T-cell (primary cell): ENCODE results near the gene PDZRN3. TPM values are rescaled to one million over a fixed set of nuclear protein-coding genes. Genes with fewer than 3 reads are reported as not detected.

Experiments used
- ATAC-seq, 4 experiments: fragments of 200-7000 bp in 3 of 4; fragments of 150-1000 bp in 1 of 4; cut with Tn5 transposase; replicated peaks in 1 of 4; 1 replicate in 3 of 4; 2 replicates in 1 of 4; pipeline ENCODE4 v1.10.0; 2021; ENCODE audit warnings: moderate library complexity in 3 of 4, mild to moderate bottlenecking in 2 of 4, moderate number of reproducible peaks in 1 of 4
- CTCF ChIA-PET, 2 donors: fragments of 300-600 bp; sonication (Branson Sonifier 250); formaldehyde crosslinking; loops; one replicate each; lab custom pipeline; 2022; ENCODE audit warnings: antibody characterized with exemption in 2 of 2; lab: Charles Lee
- POLR2A ChIA-PET, 2 donors: fragments of 300-600 bp; sonication (Branson Sonifier 250); formaldehyde crosslinking; loops; one replicate each; lab custom pipeline; 2022; ENCODE audit warnings: antibody characterized with exemption in 2 of 2; lab: Charles Lee
- DNase-seq, 35 experiments: peaks; one replicate each; pipeline versions ENCODE4 v3.0.0 to v3.0.0-alpha.2; 2013 to 2023
- H3K27ac ChIP-seq: one replicate; pipeline ENCODE4 v1.5.1; 2013; ENCODE audit warnings: low read length
- H3K27me3 ChIP-seq, 2 experiments: replicated peaks in 1 of 2; 1 replicate in 1 of 2; 2 replicates in 1 of 2; pipeline versions ENCODE4 v1.6.1 to v1.7.0; 2013; ENCODE audit warnings: low read length in 1 of 2, mixed read lengths in 1 of 2; ENCODE audit not compliant: control insufficient read depth in 2 of 2, insufficient read depth in 2 of 2; ENCODE audit errors: extremely low read depth in 1 of 2
- H3K36me3 ChIP-seq, 2 donors: 1 replicate in 1 of 2; 2 replicates in 1 of 2; pipeline versions ENCODE4 v1.6.1 to v1.7.0; 2013; ENCODE audit warnings: low read length in 1 of 2; ENCODE audit not compliant: control insufficient read depth in 2 of 2, insufficient read depth in 1 of 2; ENCODE audit errors: extremely low read depth in 1 of 2
- H3K4me1 ChIP-seq, 2 experiments: 1 replicate in 1 of 2; 2 replicates in 1 of 2; pipeline versions ENCODE4 v1.6.1 to v1.7.0; 2013; ENCODE audit warnings: low read length in 2 of 2, mixed read lengths in 1 of 2; ENCODE audit not compliant: insufficient read depth in 2 of 2, control insufficient read depth in 1 of 2; ENCODE audit errors: extremely low read depth in 1 of 2
- H3K4me3 ChIP-seq, 2 donors: 1 replicate in 1 of 2; 2 replicates in 1 of 2; pipeline versions ENCODE4 v1.5.1 to v1.7.0; 2013; ENCODE audit warnings: mild to moderate bottlenecking in 2 of 2, low read length in 1 of 2, moderate library complexity in 1 of 2; ENCODE audit not compliant: control insufficient read depth in 1 of 2; ENCODE audit errors: extremely low read depth in 1 of 2
- H3K9me3 ChIP-seq: 2 replicates; pipeline ENCODE4 v1.7.0; 2013
- H3K27ac Mint-ChIP-seq, 2 donors: one replicate each; pipeline ENCODE4 v1.8.0; 2020 to 2021; ENCODE audit warnings: mild to moderate bottlenecking in 2 of 2, mixed read lengths in 2 of 2
- H3K27me3 Mint-ChIP-seq, 2 donors: one replicate each; pipeline ENCODE4 v1.8.0; 2021 to 2022; ENCODE audit warnings: mixed read lengths in 2 of 2
- H3K36me3 Mint-ChIP-seq: one replicate; pipeline ENCODE4 v1.8.0; 2021; ENCODE audit warnings: mixed read lengths
- H3K4me1 Mint-ChIP-seq, 3 donors: one replicate each; pipeline ENCODE4 v1.8.0; 2020 to 2022; ENCODE audit warnings: mixed read lengths in 3 of 3, mild to moderate bottlenecking in 1 of 3
- H3K4me3 Mint-ChIP-seq, 3 donors: one replicate each; pipeline ENCODE4 v1.8.0; 2020 to 2022; ENCODE audit warnings: mild to moderate bottlenecking in 3 of 3, mixed read lengths in 3 of 3, moderate library complexity in 3 of 3
- H3K9me3 Mint-ChIP-seq, 3 donors: one replicate each; pipeline ENCODE4 v1.8.0; 2020 to 2022; ENCODE audit warnings: mixed read lengths in 3 of 3
- WGBS: methylation state at CpG from one replicate; pipeline ENCODE4 v1.1.5; 2013; ENCODE audit warnings: missing lambda C conversion rate; ENCODE audit not compliant: insufficient coverage; 5-methylcytosine and 5-hydroxymethylcytosine counted together
- total RNA-seq, 35 experiments: library from RNA in 6 of 35; stranded (reverse) in 6 of 35; fragments of 120-200 nt in 1 of 35; gene quantifications; one replicate each; pipeline versions ENCODE4 v1.2.1 to v1.2.4 and lab custom pipeline; 2013 to 2026

The PDZRN3 gene
- total RNA-seq (under 1 TPM in 3 of 5 donors, not detected in 2; 0.16 to 0.73 (median 0.18) TPM), total RNA-seq (lab: John Stamatoyannopoulos, UW) (0 to 0.07 (median 0) reads per million in 29 experiments)
- total RNA-seq (2013), result 0.31 TPM

DNA sequence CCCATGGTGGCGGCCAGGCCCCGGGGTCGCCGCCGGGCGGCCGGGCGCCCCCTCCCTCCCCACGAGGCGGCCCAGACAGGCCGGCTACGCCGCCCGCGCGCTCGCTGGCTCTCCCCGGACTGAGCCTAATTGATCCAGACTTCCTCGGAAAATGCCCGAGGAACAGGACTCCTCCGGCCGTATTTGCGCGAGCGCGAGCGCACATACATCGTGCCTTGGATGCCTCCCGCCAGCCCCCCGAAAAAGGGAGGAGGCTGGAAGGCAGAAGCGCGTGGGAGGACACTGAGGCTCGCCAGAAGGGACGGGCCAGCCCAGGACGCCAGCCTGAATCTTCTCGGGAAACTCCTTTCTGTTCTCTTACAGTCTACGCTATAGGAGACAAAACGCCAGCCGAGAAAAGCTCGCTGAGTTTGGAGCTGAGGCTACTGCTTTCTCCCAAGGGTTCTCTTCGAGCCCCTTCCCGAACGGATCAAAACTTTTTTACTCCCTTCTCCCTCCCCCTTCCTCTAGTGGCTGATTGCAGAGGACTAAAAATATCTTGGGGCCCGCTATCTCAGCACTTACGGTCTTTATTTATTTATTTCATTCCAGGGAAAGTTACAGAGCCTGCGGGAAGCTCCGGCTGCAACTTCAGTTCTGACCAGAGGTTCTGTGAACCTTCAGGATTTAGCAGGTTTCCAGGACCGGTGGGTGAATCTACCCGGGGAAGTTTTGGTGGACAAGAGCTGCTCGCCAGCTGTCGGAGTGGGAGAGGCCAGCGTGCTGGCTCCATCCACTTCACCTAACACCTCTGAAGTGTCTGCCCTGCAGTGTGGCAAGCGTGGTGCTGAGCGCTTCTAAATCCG is at the start of gene PDZRN3:
Gene PDZRN3 (minus strand): TSS at position 121 of the 845 bp plus-strand sequence.
- H3K9me3 Mint-ChIP-seq, result peaks cover 0 to 3% (median 0%) of the 10 kb centered on the region in 3 donors
- H3K27me3 Mint-ChIP-seq, result peaks cover 15 to 17% of the 10 kb centered on the region in 2 donors
- CTCF ChIA-PET, result no interaction called here
- no peaks in the 10 kb centered on the region for H3K4me1 ChIP-seq
- H3K4me1 Mint-ChIP-seq, result no peaks in the 10 kb centered on the region
- H3K36me3 Mint-ChIP-seq, result no peaks in the 10 kb centered on the region
- H3K27ac ChIP-seq, result no peak within 1 kb of the TSS
- POLR2A ChIA-PET, result no interaction called here
- ATAC-seq (no peak), DNase-seq (no peak)
- H3K27me3 ChIP-seq, result peaks cover 0 to 10% of the 10 kb centered on the region in 2 experiments
- no peak within 1 kb of the TSS for H3K27ac Mint-ChIP-seq
- WGBS, result 10% methylated on average over 44 of the region's 55 CpGs
- no peak within 1 kb of the TSS for H3K4me3 ChIP-seq
- no peaks in the 10 kb centered on the region for H3K9me3 ChIP-seq
- H3K4me3 Mint-ChIP-seq, result no peak within 1 kb of the TSS
- no peaks in the 10 kb centered on the region for H3K36me3 ChIP-seq

DNA sequence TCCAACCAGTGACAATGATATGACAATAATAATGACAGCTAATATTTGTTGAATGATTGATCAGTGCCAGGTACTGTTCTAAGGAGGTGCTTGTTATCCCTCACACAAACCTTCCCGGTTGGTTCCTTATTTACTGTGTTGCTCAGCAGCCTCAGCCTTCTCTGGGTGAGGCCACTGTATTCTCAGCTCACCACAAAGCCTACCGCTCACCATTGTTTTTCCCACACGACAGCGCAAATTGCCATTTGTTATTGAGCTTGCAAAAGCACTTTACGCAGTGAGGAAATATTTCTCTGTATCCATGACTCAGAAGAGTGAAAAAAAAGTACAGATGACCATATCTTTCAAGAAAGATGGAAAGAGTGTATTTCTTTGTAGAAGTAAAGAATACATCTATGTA is 49.5 kb upstream of the PDZRN3 start:
- DNase-seq (no peak), ATAC-seq (no peak)
- no peaks in the 10 kb centered on the region for H3K4me1 Mint-ChIP-seq

DNA sequence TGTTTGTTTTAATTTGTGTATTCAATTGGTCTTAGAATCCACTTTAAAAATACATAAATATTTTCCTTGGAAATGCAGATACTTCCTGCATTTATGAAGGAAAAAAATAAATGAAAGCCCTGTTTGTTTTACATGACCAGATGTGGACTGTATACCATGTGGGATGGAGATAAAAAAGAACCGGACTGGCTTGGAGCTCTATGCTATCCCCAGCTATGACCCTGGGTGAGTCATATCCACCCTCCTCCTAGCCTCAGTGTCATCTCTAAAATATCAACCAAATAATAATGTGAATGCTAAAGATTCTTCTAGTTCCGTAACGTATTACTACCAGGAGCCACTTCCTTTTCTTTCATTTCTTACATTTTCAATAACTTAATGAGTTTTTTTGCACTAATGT is 44.5 kb upstream of the PDZRN3 start:
- Mint-ChIP-seq H3K4me1 (no peaks in the 10 kb centered on the region), H3K36me3 (no peaks in the 10 kb centered on the region), H3K27ac (no peak overlapping the region), H3K27me3 (peaks cover 0 to 6% of the 10 kb centered on the region in 2 donors), H3K4me3 (no peak overlapping the region), H3K9me3 (peaks cover 3 to 9% (median 6%) of the 10 kb centered on the region in 3 donors)
- no peak overlapping the region for H3K27ac ChIP-seq
- no peaks in the 10 kb centered on the region for H3K4me1 ChIP-seq
- ATAC-seq, result no peak
- no peak for DNase-seq
- H3K4me3 ChIP-seq, result no peak overlapping the region
- no CpG with 5 or more reads among the region's 3 CpGs for WGBS
- H3K27me3 ChIP-seq, result no peaks in the 10 kb centered on the region
- POLR2A ChIA-PET, result no interaction called here
- no peaks in the 10 kb centered on the region for H3K9me3 ChIP-seq
- no peaks in the 10 kb centered on the region for H3K36me3 ChIP-seq
- CTCF ChIA-PET, result no interaction called here

More for the DNA sequence above, 49.5 kb upstream of the PDZRN3 start:
- ChIA-PET POLR2A (no interaction called here), CTCF (no interaction called here)
- Mint-ChIP-seq H3K4me3 (no peak overlapping the region), H3K27ac (no peak overlapping the region), H3K27me3 (peaks cover 0 to 6% of the 10 kb centered on the region in 2 donors), H3K9me3 (peaks cover 6 to 10% (median 6%) of the 10 kb centered on the region in 3 donors), H3K36me3 (no peaks in the 10 kb centered on the region)
- Histone ChIP-seq H3K36me3 (no peaks in the 10 kb centered on the region), H3K9me3 (no peaks in the 10 kb centered on the region), H3K27me3 (no peaks in the 10 kb centered on the region), H3K4me1 (no peaks in the 10 kb centered on the region), H3K27ac (no peak overlapping the region), H3K4me3 (no peak overlapping the region)
- no CpG with 5 or more reads among the region's 5 CpGs for WGBS

DNA sequence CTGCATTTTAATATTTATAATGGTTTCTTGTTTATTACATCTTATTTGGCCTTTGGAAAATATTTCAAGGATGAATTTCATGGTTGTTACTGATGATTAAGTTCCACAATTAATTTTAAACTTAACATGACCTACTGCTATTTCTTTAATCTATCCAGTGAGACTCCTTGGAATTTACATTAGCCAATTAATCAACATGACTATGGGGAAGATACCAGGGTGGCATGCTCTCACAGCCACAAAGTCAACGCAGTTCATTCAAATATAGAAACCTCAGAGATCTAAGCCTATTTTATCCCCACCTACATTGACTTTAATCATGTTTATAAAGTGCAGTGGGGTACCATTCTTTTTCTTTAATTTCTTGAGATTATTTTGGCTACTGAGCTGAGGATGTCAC is 43.6 kb upstream of the PDZRN3 start:
- Mint-ChIP-seq H3K9me3 (peaks cover 3 to 7% (median 5%) of the 10 kb centered on the region in 3 donors), H3K27me3 (peaks cover 0 to 4% of the 10 kb centered on the region in 2 donors), H3K4me1 (no peaks in the 10 kb centered on the region), H3K4me3 (no peak overlapping the region), H3K27ac (no peak overlapping the region), H3K36me3 (no peaks in the 10 kb centered on the region)
- ATAC-seq (no peak), DNase-seq (no peak)
- POLR2A ChIA-PET, result no interaction called here
- Histone ChIP-seq H3K4me1 (no peaks in the 10 kb centered on the region), H3K27me3 (no peaks in the 10 kb centered on the region), H3K9me3 (no peaks in the 10 kb centered on the region), H3K27ac (no peak overlapping the region), H3K36me3 (no peaks in the 10 kb centered on the region), H3K4me3 (no peak overlapping the region)
- WGBS, result no CpG with 5 or more reads among the region's 1 CpG
- CTCF ChIA-PET, result no interaction called here

DNA sequence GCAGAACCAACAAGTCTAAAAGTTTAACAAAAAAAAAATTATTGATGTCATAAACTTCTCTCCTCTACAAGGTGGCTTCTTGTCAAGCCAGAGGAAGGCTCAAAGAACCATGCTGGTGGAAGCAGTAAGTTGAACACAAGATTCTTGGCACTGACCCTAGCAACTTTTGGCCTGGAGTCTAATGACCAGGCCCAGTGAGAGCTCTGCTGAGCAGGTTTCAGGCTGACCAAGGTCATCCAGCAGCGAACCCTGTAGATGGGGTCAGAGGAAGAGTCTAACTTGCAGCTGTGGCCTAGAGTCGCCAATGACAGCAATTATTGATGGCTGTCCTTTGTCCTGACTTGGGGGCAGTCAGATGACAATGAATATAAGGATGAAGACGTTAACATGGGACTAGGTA is 43.1 kb upstream of the PDZRN3 start:
- Histone ChIP-seq H3K36me3 (no peaks in the 10 kb centered on the region), H3K27ac (no peak overlapping the region), H3K4me3 (no peak overlapping the region), H3K9me3 (no peaks in the 10 kb centered on the region), H3K4me1 (no peaks in the 10 kb centered on the region), H3K27me3 (no peaks in the 10 kb centered on the region)
- Mint-ChIP-seq H3K4me3 (no peak overlapping the region), H3K27ac (no peak overlapping the region), H3K9me3 (peaks cover 0 to 7% (median 3%) of the 10 kb centered on the region in 3 donors), H3K36me3 (no peaks in the 10 kb centered on the region), H3K4me1 (no peaks in the 10 kb centered on the region), H3K27me3 (no peaks in the 10 kb centered on the region)
- ATAC-seq (no peak), DNase-seq (no peak)
- CTCF ChIA-PET, result no interaction called here
- POLR2A ChIA-PET, result no interaction called here
- 71% methylated on average over 2 of the region's 3 CpGs for WGBS

DNA sequence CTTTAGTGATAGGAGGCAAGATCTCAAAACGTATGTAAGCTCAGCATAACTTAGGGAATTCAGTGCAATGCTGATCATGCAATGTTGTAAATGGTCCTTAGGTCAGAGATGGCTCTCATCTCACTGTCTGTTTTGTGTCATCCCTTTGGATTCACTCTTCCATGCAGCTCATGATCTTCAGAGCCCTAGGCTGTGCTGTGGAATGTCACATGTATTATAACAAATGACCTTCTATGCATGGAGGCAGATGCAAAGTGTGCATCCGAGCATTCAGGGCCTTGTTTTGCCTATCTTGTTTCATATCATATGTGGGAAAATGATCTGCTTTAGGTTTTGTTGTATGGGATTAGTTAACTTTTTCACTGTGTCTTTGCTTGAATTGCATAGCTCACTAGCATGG is 40.5 kb upstream of the PDZRN3 start:
- ChIA-PET POLR2A (no interaction called here), CTCF (no interaction called here)
- Histone ChIP-seq H3K4me3 (no peak overlapping the region), H3K9me3 (no peaks in the 10 kb centered on the region), H3K36me3 (no peaks in the 10 kb centered on the region), H3K27ac (no peak overlapping the region), H3K27me3 (no peaks in the 10 kb centered on the region), H3K4me1 (no peaks in the 10 kb centered on the region)
- Mint-ChIP-seq H3K27ac (no peak overlapping the region), H3K36me3 (no peaks in the 10 kb centered on the region), H3K9me3 (peaks cover 3 to 4% (median 4%) of the 10 kb centered on the region in 3 donors), H3K27me3 (no peaks in the 10 kb centered on the region), H3K4me3 (no peak overlapping the region), H3K4me1 (no peaks in the 10 kb centered on the region)
- WGBS, result 100% methylated on average over 1 of the region's 2 CpGs
- ATAC-seq (no peak), DNase-seq (no peak)
